ENCODE results near the gene OTOP1. TPM values are rescaled to one million over a fixed set of nuclear protein-coding genes. Genes with fewer than 3 reads are reported as not detected.
"Not testable (repeated sequence)": the region's sequence is repeated elsewhere in the genome, so short reads cannot be mapped to it uniquely, and the experiment has no call there.

The OTOP1 gene
- total RNA-seq, 1 experiment from 2014 or later = not detected

DNA sequence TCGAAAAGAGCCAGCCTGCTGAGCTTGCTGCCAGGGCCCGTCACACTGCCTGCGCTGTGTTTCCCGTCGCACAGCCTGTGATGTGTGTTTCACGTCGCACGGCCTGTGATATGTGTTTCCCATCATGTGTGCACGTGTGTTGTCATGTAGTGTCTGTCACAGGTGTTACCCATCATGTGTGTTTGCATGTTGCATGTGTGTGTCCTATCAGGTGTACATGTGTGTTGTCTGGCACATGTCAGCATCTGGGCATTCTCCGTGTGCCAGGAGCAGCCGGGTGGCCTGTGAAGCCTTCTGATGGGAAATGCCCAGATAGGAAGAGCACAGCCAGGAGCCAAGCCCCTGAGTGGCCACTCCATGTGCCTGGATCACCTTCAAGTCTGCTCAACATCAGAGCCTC is 85.5 kb downstream of the OTOP1 start:
- H3K27ac ChIP-seq (ENCODE audit: low read length); CTCF ChIA-PET; H3K36me3 ChIP-seq (ENCODE audit: control insufficient read depth, insufficient read depth, low read length); H3K4me1 ChIP-seq (ENCODE audit: control insufficient read depth, insufficient read depth, low read length); H3K27me3 ChIP-seq (ENCODE audit: control insufficient read depth, insufficient read depth, low read length); H3K4me3 ChIP-seq (ENCODE audit: low read depth in 2 of 2, low read length in 2 of 2); in situ Hi-C loops (cut with HindIII; ENCODE audit: low pct_unique_long_range_greater_than_20kb, low sequenced_read_pairs); H3K9me3 ChIP-seq (ENCODE audit: control insufficient read depth, insufficient read depth, low read depth, low read length); BruUV-seq (replicated peaks); intact Hi-C loops (cut with micrococcal nuclease; ENCODE audit: unreplicated experiment); POLR2A ChIA-PET; ATAC-seq; DNase-seq (ENCODE audit: low read depth, low spot score): not testable (repeated sequence)

Other genes with a start within 250 kb of the OTOP1 start
- gene TMEM128, start 21.3 kb upstream of the OTOP1 start, total RNA-seq (2021; ENCODE audit: unreplicated experiment) = 12.9 TPM
- 24.3 TPM for gene LYAR, start 63.2 kb upstream of the OTOP1 start, total RNA-seq (2021; ENCODE audit: unreplicated experiment)
- gene ZBTB49, start 63.3 kb upstream of the OTOP1 start, total RNA-seq (2021; ENCODE audit: unreplicated experiment) = 4.2 TPM
- not detected for gene NSG1, start 160.2 kb upstream of the OTOP1 start, total RNA-seq (2021; ENCODE audit: unreplicated experiment)